ENCODE measurements around the gene FRMD3.

Gene FRMD3

GRCh38 chr9:83218411-83219090, 319.6 kb downstream of the FRMD3 start:
- DNase-seq: no peak

- DNase-seq: no peak
These were observed 328.9 kb downstream of the FRMD3 start for GRCh38 chr9:83209188-83209731.

- no peak for DNase-seq
These were observed 329.9 kb downstream of the FRMD3 start for GRCh38 chr9:83208065-83208850.

- DNase-seq: no peak
These were observed 334.2 kb downstream of the FRMD3 start for GRCh38 chr9:83204047-83204446.

- DNase-seq: no peak
These were observed 337.7 kb downstream of the FRMD3 start for GRCh38 chr9:83200531-83200930.

DNA sequence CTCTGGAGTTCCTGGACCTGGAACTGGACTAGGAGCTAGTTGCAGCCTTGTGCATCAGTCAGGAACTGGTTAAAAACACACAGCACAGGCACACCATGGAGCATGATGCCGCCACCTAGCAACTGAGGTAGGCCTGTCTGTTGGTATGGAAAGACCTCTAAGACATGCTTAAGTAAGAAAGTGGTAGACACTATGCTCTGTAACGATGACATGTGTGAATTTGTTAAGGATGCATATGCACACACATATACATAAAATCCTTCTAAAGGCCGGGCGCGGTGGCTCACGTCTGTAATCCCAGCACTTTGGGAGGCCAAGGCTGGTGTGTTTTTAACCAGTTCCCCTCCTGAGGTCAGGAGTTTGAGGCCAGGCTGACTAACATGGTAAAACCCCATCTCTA, 338.4 kb downstream of the FRMD3 start:
- DNase-seq: no peak

- peak; percentile 61 for DNase-seq
These were observed 339.0 kb downstream of the FRMD3 start for GRCh38 chr9:83199240-83199639.

DNA sequence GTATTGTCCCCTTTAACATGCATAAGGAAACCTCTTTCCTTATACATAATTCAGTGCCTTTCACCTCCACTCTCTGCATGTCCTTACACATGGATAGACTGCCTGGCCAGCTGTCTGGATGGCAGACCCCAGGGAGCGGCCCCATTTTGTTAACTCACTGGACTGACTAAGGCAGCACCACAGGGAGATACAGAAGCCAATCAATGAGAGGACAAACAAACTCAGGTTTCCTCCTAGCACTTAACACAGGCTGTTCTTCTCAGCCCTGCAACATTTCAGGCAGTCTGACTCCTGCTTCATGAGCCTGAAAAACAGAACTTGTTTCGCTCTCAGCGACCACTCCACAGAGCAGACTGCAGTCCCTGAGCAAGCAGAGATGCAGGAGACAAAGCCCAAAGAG, 339.8 kb downstream of the FRMD3 start:
- DNase-seq: peak; percentile 47

DNA sequence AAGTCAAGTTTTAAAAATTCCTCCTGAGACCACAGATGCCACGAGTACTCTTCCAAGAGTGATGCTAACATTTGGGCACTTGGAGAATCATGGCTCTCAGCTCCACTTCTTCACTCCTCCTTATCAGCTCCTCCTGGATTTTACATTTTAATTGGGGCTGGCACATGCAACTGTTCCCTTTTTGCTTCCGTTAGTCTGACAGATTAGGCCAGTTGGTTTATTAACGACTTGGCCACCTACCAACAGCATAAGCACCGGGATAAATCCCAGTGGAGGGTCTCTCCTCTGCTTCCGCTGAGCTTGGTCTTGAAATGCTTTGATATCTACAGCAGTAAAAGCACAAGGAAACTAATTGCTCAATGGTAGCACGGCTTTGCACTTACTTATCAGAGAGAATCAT, 340.6 kb downstream of the FRMD3 start:
- DNase-seq: peak; percentile 40

- DNase-seq: no peak
These were observed 341.3 kb downstream of the FRMD3 start for GRCh38 chr9:83196946-83197345.
